CD1c-positive myeloid dendritic cell (primary cell): ENCODE results near the gene BICRAL.
"Not testable (repeated sequence)": the region's sequence is repeated elsewhere in the genome, so short reads cannot be mapped to it uniquely, and the experiment has no call there.

ENCODE experiments used
- DNase-seq: peaks from one replicate; pipeline ENCODE4 v3.0.0-alpha.2; 2016; ENCODE audit errors: extremely low spot score

Gene BICRAL

GRCh38 chr6:42896178-42896719 lies 114.4 kb downstream of the BICRAL start:
- DNase-seq, result no peak

GRCh38 chr6:42898891-42899361 lies 117.1 kb downstream of the BICRAL start:
- peak; percentile 85 for DNase-seq

- no peak for DNase-seq
Observed at GRCh38 chr6:42899871-42900270, 118.0 kb downstream of the BICRAL start.

- DNase-seq, result peak; percentile 91
Observed at GRCh38 chr6:42901538-42901957, 119.7 kb downstream of the BICRAL start.

GRCh38 chr6:42902429-42903263 lies 120.8 kb downstream of the BICRAL start:
- not testable (repeated sequence) for DNase-seq

- no peak for DNase-seq
Observed at GRCh38 chr6:42904467-42904866, 122.6 kb downstream of the BICRAL start.

GRCh38 chr6:42907336-42907735 lies 125.5 kb downstream of the BICRAL start:
- DNase-seq, result no peak

GRCh38 chr6:42909835-42910234 lies 128.0 kb downstream of the BICRAL start:
- DNase-seq, result no peak

- DNase-seq, result no peak
Observed at GRCh38 chr6:42911171-42912021, 129.5 kb downstream of the BICRAL start.

GRCh38 chr6:42914546-42914945 lies 132.7 kb downstream of the BICRAL start:
- no peak for DNase-seq

- no peak for DNase-seq
Observed at GRCh38 chr6:42915732-42916131, 133.9 kb downstream of the BICRAL start, which contains the start of gene PTCRA. Gene PTCRA (plus strand): TSS chr6:42916053. CDS start chr6:42916070, 17 bp downstream.

- no peak for DNase-seq
Observed at GRCh38 chr6:42916288-42916687, 134.4 kb downstream of the BICRAL start.
